Osteoblast (primary cell): ENCODE data around the gene RAET1L. TPM values are rescaled to one million over a fixed set of nuclear protein-coding genes. Genes with fewer than 3 reads are reported as not detected.
"Not testable (repeated sequence)": the region's sequence is repeated elsewhere in the genome, so short reads cannot be mapped to it uniquely, and the experiment has no call there.

Experiments used
- DNase-seq: peaks from one replicate; pipeline ENCODE4 v3.0.0; 2011; ENCODE audit warnings: low spot score, mixed read lengths; ENCODE audit not compliant: insufficient read length; ENCODE audit errors: missing footprints
- H2AFZ ChIP-seq: 2 replicates; pipeline ENCODE4 v1.6.0; 2011; ENCODE audit warnings: mild to moderate bottlenecking, low read length
- H3K27ac ChIP-seq: 2 replicates; pipeline ENCODE4 v1.5.1; 2011; ENCODE audit warnings: mild to moderate bottlenecking, low read depth, low read length, moderate library complexity
- H3K27me3 ChIP-seq: 2 replicates; pipeline ENCODE4 v1.6.0; 2012; ENCODE audit warnings: mild to moderate bottlenecking, control low read depth, inconsistent platforms, low read length, moderate library complexity; ENCODE audit not compliant: insufficient read depth
- H3K36me3 ChIP-seq: 2 replicates; pipeline ENCODE4 v1.5.1; 2011; ENCODE audit warnings: mild to moderate bottlenecking, low read length, control low read depth, moderate library complexity; ENCODE audit not compliant: insufficient read depth
- H3K4me1 ChIP-seq: 2 replicates; pipeline ENCODE4 v1.5.1; 2011; ENCODE audit warnings: mild to moderate bottlenecking, low read length, control low read depth, moderate library complexity; ENCODE audit not compliant: insufficient read depth
- H3K4me2 ChIP-seq: 2 replicates; pipeline ENCODE4 v1.6.0; 2011; ENCODE audit warnings: mild to moderate bottlenecking, low read length; ENCODE audit not compliant: insufficient read depth
- H3K4me3 ChIP-seq: fragments of 200-600 bp; sonication (generic); 3 replicates; pipeline ENCODE4 v1.5.1; 2012; ENCODE audit warnings: mild to moderate bottlenecking, low read length, inconsistent platforms; ENCODE audit not compliant: insufficient read depth
- H3K79me2 ChIP-seq: 2 replicates; pipeline ENCODE4 v1.6.0; 2012; ENCODE audit warnings: mild to moderate bottlenecking, low read length, control low read depth, inconsistent platforms; ENCODE audit not compliant: insufficient read depth
- H3K9me3 ChIP-seq: 2 replicates; pipeline ENCODE4 v1.5.1; 2011; ENCODE audit warnings: low read depth, low read length, control low read depth
- H4K20me1 ChIP-seq: 2 replicates; pipeline ENCODE4 v1.6.0; 2012; ENCODE audit warnings: mild to moderate bottlenecking, low read length, control low read depth; ENCODE audit not compliant: insufficient read depth
- CTCF ChIP-seq: IDR thresholded peaks from 2 replicates; pipeline ENCODE4 v1.5.1; 2011; ENCODE audit warnings: mild to moderate bottlenecking, low read depth, low read length, moderate library complexity; ENCODE audit errors: extremely low read depth
- total RNA-seq: library from RNA; depleted of rRNA; stranded (reverse); fragments of >200 nt; gene quantifications from 2 replicates; pipeline ENCODE4 v1.2.3, GENCODE V29; 2012

RAET1L gene
- total RNA-seq, 1 donor, result not detected

- H3K9me3 ChIP-seq, result no peaks in the 10 kb centered on the region
- TF ChIP-seq CTCF, result no peak
- H2AFZ ChIP-seq, result no peak overlapping the region
- H3K4me2 ChIP-seq, result no peak overlapping the region
- no peak overlapping the region for H3K4me3 ChIP-seq
- no peak for DNase-seq
- no peaks in the 10 kb centered on the region for H3K27me3 ChIP-seq
- H3K27ac ChIP-seq, result no peak overlapping the region
- H3K4me1 ChIP-seq, result peaks cover 7% of the 10 kb centered on the region
- H3K36me3 ChIP-seq, result peaks cover 10% of the 10 kb centered on the region
- H4K20me1 ChIP-seq, result no peaks in the 10 kb centered on the region
- peaks cover 2% of the 10 kb centered on the region for H3K79me2 ChIP-seq
Observed at GRCh38 chr6:150065083-150065482, 39.8 kb upstream of the RAET1L start.

- no peak overlapping the region for H3K27ac ChIP-seq
- H3K36me3 ChIP-seq, result peaks cover 10% of the 10 kb centered on the region
- H3K4me3 ChIP-seq, result no peak overlapping the region
- TF ChIP-seq CTCF, result no peak
- no peak for DNase-seq
- no peaks in the 10 kb centered on the region for H4K20me1 ChIP-seq
- no peaks in the 10 kb centered on the region for H3K27me3 ChIP-seq
- H3K4me1 ChIP-seq, result peaks cover 7% of the 10 kb centered on the region
- H3K4me2 ChIP-seq, result no peak overlapping the region
- H3K79me2 ChIP-seq, result peaks cover 2% of the 10 kb centered on the region
- H2AFZ ChIP-seq, result no peak overlapping the region
- H3K9me3 ChIP-seq, result no peaks in the 10 kb centered on the region
Observed at GRCh38 chr6:150063640-150064039, 38.3 kb upstream of the RAET1L start.

DNA sequence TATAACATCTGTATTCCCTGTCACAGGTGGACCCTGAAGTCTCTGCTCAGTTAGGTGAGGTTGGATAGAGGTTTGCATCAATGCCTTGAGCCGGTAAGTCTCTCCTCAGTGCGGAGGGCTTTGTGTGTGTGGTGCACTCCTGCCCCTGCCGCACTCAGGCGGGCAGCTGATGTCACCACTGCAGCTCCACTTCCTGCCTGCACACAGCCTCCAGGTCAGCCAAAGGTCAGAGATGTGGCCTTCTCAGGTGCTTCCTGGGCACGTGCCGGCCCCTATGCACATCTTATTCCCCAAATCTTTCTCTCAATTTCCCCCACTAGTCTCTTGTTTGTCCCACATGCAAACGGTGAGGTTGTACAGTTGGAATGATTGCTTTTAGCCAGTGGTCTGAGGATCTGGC lies 34.6 kb upstream of the RAET1L start:
- H3K36me3 ChIP-seq, DNase-seq, H2AFZ ChIP-seq, H3K79me2 ChIP-seq, H4K20me1 ChIP-seq, H3K4me2 ChIP-seq, H3K9me3 ChIP-seq, H3K27ac ChIP-seq, H3K4me1 ChIP-seq, H3K4me3 ChIP-seq: not testable (repeated sequence)
- peaks cover 16% of the 10 kb centered on the region for H3K27me3 ChIP-seq

- no peak for TF ChIP-seq CTCF
- H3K79me2 ChIP-seq, result no peaks in the 10 kb centered on the region
- no peak overlapping the region for H3K27ac ChIP-seq
- H3K9me3 ChIP-seq, result no peaks in the 10 kb centered on the region
- H3K36me3 ChIP-seq, result peaks cover 5% of the 10 kb centered on the region
- H3K4me2 ChIP-seq, result no peak overlapping the region
- no peak overlapping the region for H3K4me3 ChIP-seq
- no peak overlapping the region for H2AFZ ChIP-seq
- no peaks in the 10 kb centered on the region for H3K4me1 ChIP-seq
- peaks cover 25% of the 10 kb centered on the region for H3K27me3 ChIP-seq
- H4K20me1 ChIP-seq, result no peaks in the 10 kb centered on the region
- DNase-seq, result no peak
Observed at GRCh38 chr6:150058986-150059385, 33.7 kb upstream of the RAET1L start.
